ENCODE results near the gene CTNND1.

GRCh38 chr11:57735619-57736298 is 25.8 kb upstream of the CTNND1 start:
- TF ChIP-seq POLR2A (IDR thresholded peaks at IDR 0.05) = no peak
- TF ChIP-seq POLR2AphosphoS5 (IDR thresholded peaks at IDR 0.05; ENCODE audit: insufficient read depth in 1 of 2, low read depth in 1 of 2) = no peak
